GM23338 (cell line): ENCODE results near the gene DPYD. TPM values are rescaled to one million over a fixed set of nuclear protein-coding genes. Genes with fewer than 3 reads are reported as not detected.

Experiments used
- ATAC-seq: fragments of 200-7000 bp; cut with Tn5 transposase; 3 replicates; pipeline ENCODE4 v1.9.1; 2020
- DNase-seq: peaks from one replicate; pipeline ENCODE4 v3.0.0-alpha.2; 2015; ENCODE audit warnings: low spot score
- H2AFZ ChIP-seq: fragments of 200-600 bp; sonication (generic); 2 replicates; pipeline ENCODE4 v1.8.0; 2016; ENCODE audit warnings: antibody characterized with exemption, mild to moderate bottlenecking, moderate library complexity
- H3F3A ChIP-seq: fragments of 200-600 bp; sonication (generic); replicated peaks from 2 replicates; pipeline ENCODE4 v1.8.0; 2017; ENCODE audit warnings: antibody characterized with exemption, mixed run types, low read depth
- H3K27ac ChIP-seq: fragments of 200-600 bp; sonication (generic); 2 replicates; pipeline ENCODE4 v1.6.1; 2016; ENCODE audit warnings: low read depth
- H3K27me3 ChIP-seq: fragments of 200-600 bp; sonication (generic); 2 replicates; pipeline ENCODE4 v1.8.0; 2016; ENCODE audit warnings: mild to moderate bottlenecking, mixed run types, moderate library complexity; ENCODE audit not compliant: insufficient read depth
- H3K36me3 ChIP-seq: fragments of 200-600 bp; sonication (generic); 2 replicates; pipeline ENCODE4 v1.8.0; 2016; ENCODE audit warnings: mild to moderate bottlenecking; ENCODE audit not compliant: insufficient read depth
- H3K4me1 ChIP-seq: fragments of 200-600 bp; sonication (generic); 2 replicates; pipeline ENCODE4 v1.8.0; 2016; ENCODE audit warnings: mild to moderate bottlenecking, moderate library complexity; ENCODE audit not compliant: insufficient read depth
- H3K4me2 ChIP-seq: fragments of 200-600 bp; sonication (generic); 2 replicates; pipeline ENCODE4 v1.7.1; 2017; ENCODE audit warnings: mixed run types
- H3K4me3 ChIP-seq: fragments of 200-600 bp; sonication (generic); 2 replicates; pipeline ENCODE4 v1.6.1; 2016; ENCODE audit warnings: mixed run types
- H3K79me2 ChIP-seq: fragments of 200-600 bp; sonication (generic); replicated peaks from 2 replicates; pipeline ENCODE4 v1.8.0; 2017; ENCODE audit warnings: mild to moderate bottlenecking; ENCODE audit not compliant: insufficient read depth
- H3K9me2 ChIP-seq: fragments of 200-600 bp; sonication (generic); 2 replicates; pipeline ENCODE4 v1.8.0; 2017; ENCODE audit not compliant: insufficient read depth
- H4K20me1 ChIP-seq: fragments of 200-600 bp; sonication (generic); replicated peaks from 2 replicates; pipeline ENCODE4 v1.8.0; 2017; ENCODE audit warnings: mild to moderate bottlenecking; ENCODE audit not compliant: insufficient read depth
- H3K27ac Mint-ChIP-seq: 2 replicates; pipeline ENCODE4 v1.8.0; 2020; ENCODE audit warnings: inconsistent platforms, mild to moderate bottlenecking, moderate library complexity, mixed read lengths
- H3K27me3 Mint-ChIP-seq: 3 replicates; pipeline ENCODE4 v1.8.0; 2022; ENCODE audit warnings: low read depth, mild to moderate bottlenecking, moderate library complexity, mixed read lengths, inconsistent platforms; ENCODE audit not compliant: insufficient read depth, poor library complexity
- H3K36me3 Mint-ChIP-seq: 3 replicates; pipeline ENCODE4 v1.8.0; 2021; ENCODE audit warnings: low read depth, mild to moderate bottlenecking, inconsistent platforms, moderate library complexity, mixed read lengths
- H3K4me1 Mint-ChIP-seq: 3 replicates; pipeline ENCODE4 v1.8.0; 2020; ENCODE audit warnings: mild to moderate bottlenecking, inconsistent platforms, mixed read lengths
- H3K4me3 Mint-ChIP-seq: 3 replicates; pipeline ENCODE4 v1.8.0; 2021; ENCODE audit warnings: moderate library complexity, mild to moderate bottlenecking, inconsistent platforms, mixed read lengths
- H3K9me3 Mint-ChIP-seq: 3 replicates; pipeline ENCODE4 v1.8.0; 2020; ENCODE audit warnings: moderate library complexity, mild to moderate bottlenecking, inconsistent platforms, mixed read lengths
- CREB1 ChIP-seq: fragments of 250-450 bp; sonication (Bioruptor Pico); IDR thresholded peaks from 2 replicates; pipeline ENCODE4 v1.5.0; 2020; ENCODE audit warnings: low read depth, mild to moderate bottlenecking, moderate library complexity
- EZH2 ChIP-seq: fragments of 200-600 bp; sonication (generic); IDR thresholded peaks from one replicate; pipeline ENCODE4 v1.8.0; 2017; ENCODE audit warnings: antibody characterized with exemption, mild to moderate bottlenecking, low read depth; ENCODE audit not compliant: unreplicated experiment
- EZH2phosphoT487 ChIP-seq: fragments of 200-600 bp; sonication (generic); IDR thresholded peaks from one replicate; pipeline ENCODE4 v1.8.1; 2018; ENCODE audit warnings: antibody characterized with exemption; ENCODE audit not compliant: unreplicated experiment
- JUNB ChIP-seq: IDR thresholded peaks from one replicate; pipeline ENCODE4 v1.6.1; 2016; ENCODE audit warnings: antibody characterized with exemption; ENCODE audit not compliant: unreplicated experiment
- NANOG ChIP-seq: IDR thresholded peaks from 2 replicates; pipeline ENCODE4 v1.6.1; 2016; ENCODE audit warnings: antibody characterized with exemption, borderline replicate concordance
- POLR2AphosphoS5 ChIP-seq: IDR thresholded peaks from 2 replicates; pipeline ENCODE4 v1.6.1; 2016; ENCODE audit warnings: antibody characterized with exemption, low read depth
- STAT1 ChIP-seq: IDR thresholded peaks from one replicate; pipeline ENCODE4 v1.6.1; 2016; ENCODE audit warnings: antibody characterized with exemption; ENCODE audit not compliant: unreplicated experiment
- ZNF114 ChIP-seq: fragments of 250-450 bp; sonication (Bioruptor Pico); IDR thresholded peaks from 2 replicates; pipeline ENCODE4 v1.5.0; 2020; ENCODE audit warnings: mild to moderate bottlenecking, moderate library complexity
- ZNF331 ChIP-seq: fragments of 250-450 bp; sonication (Bioruptor Pico); IDR thresholded peaks from 2 replicates; pipeline ENCODE4 v1.5.0; 2020; ENCODE audit warnings: low read depth, mild to moderate bottlenecking, moderate library complexity
- ZNF462 ChIP-seq: fragments of 250-450 bp; sonication (Bioruptor Pico); IDR thresholded peaks from 2 replicates; pipeline ENCODE4 v1.5.0; 2020; ENCODE audit warnings: mild to moderate bottlenecking, moderate library complexity
- polyA plus RNA-seq: library from polyadenylated mRNA; unstranded; fragments of >200 nt; fragmentation: Nextera tagmentation; extraction: Ambion mirVana; gene quantifications from 2 replicates; pipeline ENCODE4 v1.2.1, GENCODE V29; 2016
- total RNA-seq: library from RNA; depleted of rRNA; stranded (reverse); fragments of >200 nt; shearing (Covaris generic); gene quantifications from 2 replicates; pipeline ENCODE4 v1.2.3, GENCODE V29; 2014
- TF ChIP-seq, protein P1 (sequence below): IDR thresholded peaks from one replicate; pipeline ENCODE4 v1.6.1; 2018; ENCODE audit warnings: antibody characterized with exemption; ENCODE audit not compliant: unreplicated experiment
- TF ChIP-seq, protein P2 (sequence below): IDR thresholded peaks from 2 replicates; pipeline ENCODE4 v1.6.1; 2016; ENCODE audit warnings: antibody characterized with exemption
- TF ChIP-seq, protein P3 (sequence below), 2 experiments: fragments of 200-600 bp in 1 of 2; sonication (generic) in 1 of 2; conservative IDR thresholded peaks; 2 replicates each; pipeline versions ENCODE4 v1.5.1 to v1.6.1; 2016 to 2017; ENCODE audit warnings: antibody characterized with exemption in 2 of 2, low read depth in 2 of 2, mild to moderate bottlenecking in 2 of 2, moderate library complexity in 1 of 2

DPYD gene
- total and polyA plus RNA-seq, 2 experiments from 2014 or later, result 0.50 to 1.6 TPM

DNA sequence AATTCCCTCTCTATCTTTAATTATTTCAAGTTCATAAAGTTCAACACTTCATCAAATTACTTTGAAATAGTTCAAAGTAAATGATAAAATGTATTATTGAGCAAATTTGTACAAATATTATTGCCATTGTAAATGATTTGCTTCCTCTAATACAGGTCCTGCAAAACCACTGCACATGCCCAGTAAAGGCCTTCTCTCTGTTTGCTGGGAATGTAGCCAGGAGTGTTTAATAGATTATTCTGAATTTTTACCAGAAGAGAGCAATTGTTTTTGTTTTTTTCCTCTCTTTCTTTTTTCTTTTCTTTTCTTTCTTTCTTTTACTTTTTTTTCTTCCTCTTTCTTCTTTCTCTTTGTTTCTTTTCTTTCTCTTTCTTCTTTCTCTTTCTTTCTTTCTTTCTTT lies 713.0 kb downstream of the DPYD start:
- DNase-seq, result no peak
- H3K27me3 Mint-ChIP-seq, result peaks cover 1% of the 10 kb centered on the region
- Histone ChIP-seq H2AFZ (no peak overlapping the region), H3K79me2 (no peaks in the 10 kb centered on the region), H3K4me3 (no peak overlapping the region), H3K4me1 (no peaks in the 10 kb centered on the region), H3F3A (no peaks in the 10 kb centered on the region), H3K27ac (no peak overlapping the region), H3K9me2 (no peaks in the 10 kb centered on the region), H3K27me3 (no peaks in the 10 kb centered on the region), H3K4me2 (no peak overlapping the region), H4K20me1 (no peaks in the 10 kb centered on the region), H3K36me3 (no peaks in the 10 kb centered on the region)
- TF ChIP-seq, protein P1, sequence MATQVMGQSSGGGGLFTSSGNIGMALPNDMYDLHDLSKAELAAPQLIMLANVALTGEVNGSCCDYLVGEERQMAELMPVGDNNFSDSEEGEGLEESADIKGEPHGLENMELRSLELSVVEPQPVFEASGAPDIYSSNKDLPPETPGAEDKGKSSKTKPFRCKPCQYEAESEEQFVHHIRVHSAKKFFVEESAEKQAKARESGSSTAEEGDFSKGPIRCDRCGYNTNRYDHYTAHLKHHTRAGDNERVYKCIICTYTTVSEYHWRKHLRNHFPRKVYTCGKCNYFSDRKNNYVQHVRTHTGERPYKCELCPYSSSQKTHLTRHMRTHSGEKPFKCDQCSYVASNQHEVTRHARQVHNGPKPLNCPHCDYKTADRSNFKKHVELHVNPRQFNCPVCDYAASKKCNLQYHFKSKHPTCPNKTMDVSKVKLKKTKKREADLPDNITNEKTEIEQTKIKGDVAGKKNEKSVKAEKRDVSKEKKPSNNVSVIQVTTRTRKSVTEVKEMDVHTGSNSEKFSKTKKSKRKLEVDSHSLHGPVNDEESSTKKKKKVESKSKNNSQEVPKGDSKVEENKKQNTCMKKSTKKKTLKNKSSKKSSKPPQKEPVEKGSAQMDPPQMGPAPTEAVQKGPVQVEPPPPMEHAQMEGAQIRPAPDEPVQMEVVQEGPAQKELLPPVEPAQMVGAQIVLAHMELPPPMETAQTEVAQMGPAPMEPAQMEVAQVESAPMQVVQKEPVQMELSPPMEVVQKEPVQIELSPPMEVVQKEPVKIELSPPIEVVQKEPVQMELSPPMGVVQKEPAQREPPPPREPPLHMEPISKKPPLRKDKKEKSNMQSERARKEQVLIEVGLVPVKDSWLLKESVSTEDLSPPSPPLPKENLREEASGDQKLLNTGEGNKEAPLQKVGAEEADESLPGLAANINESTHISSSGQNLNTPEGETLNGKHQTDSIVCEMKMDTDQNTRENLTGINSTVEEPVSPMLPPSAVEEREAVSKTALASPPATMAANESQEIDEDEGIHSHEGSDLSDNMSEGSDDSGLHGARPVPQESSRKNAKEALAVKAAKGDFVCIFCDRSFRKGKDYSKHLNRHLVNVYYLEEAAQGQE, result no peak
- TF ChIP-seq, protein P2, sequence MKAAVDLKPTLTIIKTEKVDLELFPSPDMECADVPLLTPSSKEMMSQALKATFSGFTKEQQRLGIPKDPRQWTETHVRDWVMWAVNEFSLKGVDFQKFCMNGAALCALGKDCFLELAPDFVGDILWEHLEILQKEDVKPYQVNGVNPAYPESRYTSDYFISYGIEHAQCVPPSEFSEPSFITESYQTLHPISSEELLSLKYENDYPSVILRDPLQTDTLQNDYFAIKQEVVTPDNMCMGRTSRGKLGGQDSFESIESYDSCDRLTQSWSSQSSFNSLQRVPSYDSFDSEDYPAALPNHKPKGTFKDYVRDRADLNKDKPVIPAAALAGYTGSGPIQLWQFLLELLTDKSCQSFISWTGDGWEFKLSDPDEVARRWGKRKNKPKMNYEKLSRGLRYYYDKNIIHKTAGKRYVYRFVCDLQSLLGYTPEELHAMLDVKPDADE, result no peak
- no peak for TF ChIP-seq ZNF331 (CRISPR knock-in tag)
- no peak for TF ChIP-seq JUNB
- no peak for TF ChIP-seq CREB1
- TF ChIP-seq NANOG, result no peak
- TF ChIP-seq, protein P3, sequence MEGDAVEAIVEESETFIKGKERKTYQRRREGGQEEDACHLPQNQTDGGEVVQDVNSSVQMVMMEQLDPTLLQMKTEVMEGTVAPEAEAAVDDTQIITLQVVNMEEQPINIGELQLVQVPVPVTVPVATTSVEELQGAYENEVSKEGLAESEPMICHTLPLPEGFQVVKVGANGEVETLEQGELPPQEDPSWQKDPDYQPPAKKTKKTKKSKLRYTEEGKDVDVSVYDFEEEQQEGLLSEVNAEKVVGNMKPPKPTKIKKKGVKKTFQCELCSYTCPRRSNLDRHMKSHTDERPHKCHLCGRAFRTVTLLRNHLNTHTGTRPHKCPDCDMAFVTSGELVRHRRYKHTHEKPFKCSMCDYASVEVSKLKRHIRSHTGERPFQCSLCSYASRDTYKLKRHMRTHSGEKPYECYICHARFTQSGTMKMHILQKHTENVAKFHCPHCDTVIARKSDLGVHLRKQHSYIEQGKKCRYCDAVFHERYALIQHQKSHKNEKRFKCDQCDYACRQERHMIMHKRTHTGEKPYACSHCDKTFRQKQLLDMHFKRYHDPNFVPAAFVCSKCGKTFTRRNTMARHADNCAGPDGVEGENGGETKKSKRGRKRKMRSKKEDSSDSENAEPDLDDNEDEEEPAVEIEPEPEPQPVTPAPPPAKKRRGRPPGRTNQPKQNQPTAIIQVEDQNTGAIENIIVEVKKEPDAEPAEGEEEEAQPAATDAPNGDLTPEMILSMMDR (conservative IDR thresholded peaks at IDR 0.05; ENCODE audit: low read depth in 2 of 2), result no peak
- no peak for TF ChIP-seq ZNF114 (CRISPR knock-in tag)
- no peak for TF ChIP-seq EZH2phosphoT487
- no peak for TF ChIP-seq STAT1
- no peak for TF ChIP-seq POLR2AphosphoS5
- no peak for TF ChIP-seq ZNF462 (CRISPR knock-in tag)
- no peak for TF ChIP-seq EZH2
- no peak overlapping the region for H3K27ac Mint-ChIP-seq
- peaks cover 7% of the 10 kb centered on the region for H3K4me1 Mint-ChIP-seq
- ATAC-seq, result no peak
- H3K36me3 Mint-ChIP-seq, result no peaks in the 10 kb centered on the region
- no peak overlapping the region for H3K4me3 Mint-ChIP-seq
- no peaks in the 10 kb centered on the region for H3K9me3 Mint-ChIP-seq
